ENCODE measurements around the gene CDK19. TPM values are rescaled to one million over a fixed set of nuclear protein-coding genes. Genes with fewer than 3 reads are reported as not detected.
A peak's percentile ranks its signal among the peaks of the same experiment; 100 is the strongest.
"Not testable (repeated sequence)": the region's sequence is repeated elsewhere in the genome, so short reads cannot be mapped to it uniquely, and the experiment has no call there.

Gene CDK19
- polyA plus RNA-seq, 1 of the 3 experiments (the other 2 are of a cell fraction), result 6.5 TPM

DNA sequence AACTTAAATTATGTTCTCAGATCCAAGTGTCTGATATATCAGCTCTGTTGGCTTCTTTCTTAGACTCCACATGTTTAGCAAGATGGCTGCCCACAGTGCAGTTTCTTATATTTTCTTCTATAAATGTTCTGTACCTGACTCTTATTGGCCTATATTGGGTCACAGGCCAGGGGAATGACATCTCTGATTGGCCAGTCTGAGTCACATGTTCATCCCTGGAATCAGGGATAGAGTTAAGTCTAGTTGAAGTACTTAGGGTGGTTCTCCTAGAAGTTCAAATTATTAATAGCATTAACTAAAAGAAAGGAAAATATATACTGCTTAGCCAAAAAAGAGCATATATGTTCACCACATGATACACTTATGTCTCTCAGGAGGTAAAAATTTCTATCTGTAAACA, 233.6 kb downstream of the CDK19 start:
- H3K4me3 ChIP-seq (ENCODE audit: low read depth in 2 of 2, low read length in 1 of 2), result no peak overlapping the region
- H3K9ac ChIP-seq, result no peak overlapping the region
- H3K4me2 ChIP-seq, result no peak overlapping the region
- no peaks in the 10 kb centered on the region for H3K79me2 ChIP-seq (ENCODE audit: insufficient read depth)
- CTCF ChIA-PET, result interaction anchor here (1.3 to 1.4 kb wide), 2 partner anchors 17 to 53 kb away, joined by 3 read pairs; no protein-coding TSS in a partner anchor
- no peaks in the 10 kb centered on the region for H3F3A ChIP-seq (replicated peaks; ENCODE audit: insufficient read depth)
- no peak for TF ChIP-seq NFIC (IDR thresholded peaks at IDR 0.05; ENCODE audit: borderline replicate concordance)
- TF ChIP-seq, protein P1, sequence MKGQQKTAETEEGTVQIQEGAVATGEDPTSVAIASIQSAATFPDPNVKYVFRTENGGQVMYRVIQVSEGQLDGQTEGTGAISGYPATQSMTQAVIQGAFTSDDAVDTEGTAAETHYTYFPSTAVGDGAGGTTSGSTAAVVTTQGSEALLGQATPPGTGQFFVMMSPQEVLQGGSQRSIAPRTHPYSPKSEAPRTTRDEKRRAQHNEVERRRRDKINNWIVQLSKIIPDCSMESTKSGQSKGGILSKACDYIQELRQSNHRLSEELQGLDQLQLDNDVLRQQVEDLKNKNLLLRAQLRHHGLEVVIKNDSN (IDR thresholded peaks at IDR 0.05; ENCODE audit: borderline replicate concordance, low read depth), result peak; percentile 58; the same call in 1 of the 2 replicates
- TF ChIP-seq, protein P2, sequence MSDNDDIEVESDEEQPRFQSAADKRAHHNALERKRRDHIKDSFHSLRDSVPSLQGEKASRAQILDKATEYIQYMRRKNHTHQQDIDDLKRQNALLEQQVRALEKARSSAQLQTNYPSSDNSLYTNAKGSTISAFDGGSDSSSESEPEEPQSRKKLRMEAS (IDR thresholded peaks at IDR 0.05; ENCODE audit: low read depth), result no peak
- POLR2A ChIA-PET, result no interaction called here
- H3K9me3 ChIP-seq, result no peaks in the 10 kb centered on the region
- H3K4me1 ChIP-seq (ENCODE audit: control insufficient read depth in 1 of 2, insufficient read depth in 2 of 2, low read depth in 1 of 2, low read length in 1 of 2), result no peaks in the 10 kb centered on the region
- DNase-seq, result no peak
- no peaks in the 10 kb centered on the region for H4K20me1 ChIP-seq (ENCODE audit: insufficient read depth)
- H3K36me3 ChIP-seq (replicated peaks in 1 of 2; ENCODE audit: control insufficient read depth in 1 of 2, insufficient read depth in 2 of 2, low read length in 1 of 2), result no peaks in the 10 kb centered on the region
- H3K27ac ChIP-seq (ENCODE audit: low read depth in 2 of 2, low read length in 1 of 2), result no peak overlapping the region
- H2AFZ ChIP-seq (ENCODE audit: low read depth), result no peak overlapping the region
- H3K9me2 ChIP-seq, result no peaks in the 10 kb centered on the region
- no peaks in the 10 kb centered on the region for H3K27me3 ChIP-seq (ENCODE audit: insufficient read depth)

GRCh38 chr6:110577596-110578167, 237.6 kb downstream of the CDK19 start:
- H3K9me2 ChIP-seq; H3K27ac ChIP-seq (ENCODE audit: low read depth in 2 of 2, low read length in 1 of 2); DNase-seq; H4K20me1 ChIP-seq (ENCODE audit: insufficient read depth); H3K36me3 ChIP-seq (replicated peaks in 1 of 2; ENCODE audit: control insufficient read depth in 1 of 2, insufficient read depth in 2 of 2, low read length in 1 of 2); H3K4me1 ChIP-seq (ENCODE audit: control insufficient read depth in 1 of 2, insufficient read depth in 2 of 2, low read depth in 1 of 2, low read length in 1 of 2); H3K9me3 ChIP-seq; H3F3A ChIP-seq (replicated peaks; ENCODE audit: insufficient read depth); H3K4me2 ChIP-seq; H3K4me3 ChIP-seq (ENCODE audit: low read depth in 2 of 2, low read length in 1 of 2); POLR2A ChIA-PET; CTCF ChIA-PET; H3K27me3 ChIP-seq (ENCODE audit: insufficient read depth); H3K79me2 ChIP-seq (ENCODE audit: insufficient read depth); H3K9ac ChIP-seq; H2AFZ ChIP-seq (ENCODE audit: low read depth): not testable (repeated sequence)

DNA sequence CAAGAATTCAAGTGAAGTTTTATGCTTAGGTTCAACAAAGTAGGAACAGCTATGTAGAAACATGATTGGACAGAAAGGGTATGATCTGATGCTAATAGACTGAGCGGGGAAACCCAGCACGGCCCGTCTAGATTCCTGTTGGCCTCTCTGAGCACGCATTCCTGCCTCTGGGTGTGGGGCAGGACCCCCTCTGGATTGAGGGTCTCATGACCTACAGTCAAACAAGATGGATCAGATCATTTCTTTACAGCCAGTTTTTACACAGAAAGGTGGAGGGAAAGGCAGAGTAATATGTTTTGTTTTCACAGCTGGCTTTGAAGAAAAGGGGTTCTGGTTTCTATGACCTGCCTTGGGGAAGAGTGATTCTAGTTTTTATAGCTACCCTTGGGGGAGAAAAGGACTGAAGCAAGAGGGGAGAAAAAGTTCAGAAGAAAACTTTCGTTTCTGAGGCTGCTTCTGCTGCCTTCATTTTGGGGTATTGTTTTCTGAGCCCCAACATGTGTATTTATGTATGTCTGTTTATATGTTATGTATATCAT, 239.3 kb downstream of the CDK19 start:
- H3K4me1 ChIP-seq (ENCODE audit: control insufficient read depth in 1 of 2, insufficient read depth in 2 of 2, low read depth in 1 of 2, low read length in 1 of 2), result no peaks in the 10 kb centered on the region
- ChIA-PET POLR2A (no interaction called here), CTCF (interaction anchor here (0.9 kb wide), 1 partner anchor 58 kb away, joined by 3 read pairs; no protein-coding TSS in a partner anchor)
- H3K36me3 ChIP-seq (replicated peaks in 1 of 2; ENCODE audit: control insufficient read depth in 1 of 2, insufficient read depth in 2 of 2, low read length in 1 of 2), result no peaks in the 10 kb centered on the region
- TF ChIP-seq RXRA (IDR thresholded peaks at IDR 0.05; ENCODE audit: borderline replicate concordance, low read depth) (no peak), EZH2phosphoT487 (IDR thresholded peaks at IDR 0.05; ENCODE audit: borderline replicate concordance, low read depth) (no peak), GABPA (IDR thresholded peaks at IDR 0.05; ENCODE audit: low read depth) (no peak), RCOR1 (IDR thresholded peaks at IDR 0.05; ENCODE audit: low read length) (no peak), PBX3 (IDR thresholded peaks at IDR 0.05) (no peak), RFX5 (IDR thresholded peaks at IDR 0.05; ENCODE audit: low read length) (no peak), MXI1 (IDR thresholded peaks at IDR 0.05; ENCODE audit: low read depth, low read length) (no peak), TAF1 (IDR thresholded peaks at IDR 0.05; ENCODE audit: borderline replicate concordance, low read depth, low read length) (no peak), RAD21 (IDR thresholded peaks at IDR 0.05; ENCODE audit: low read length) (no peak)
- TF ChIP-seq, protein P3, sequence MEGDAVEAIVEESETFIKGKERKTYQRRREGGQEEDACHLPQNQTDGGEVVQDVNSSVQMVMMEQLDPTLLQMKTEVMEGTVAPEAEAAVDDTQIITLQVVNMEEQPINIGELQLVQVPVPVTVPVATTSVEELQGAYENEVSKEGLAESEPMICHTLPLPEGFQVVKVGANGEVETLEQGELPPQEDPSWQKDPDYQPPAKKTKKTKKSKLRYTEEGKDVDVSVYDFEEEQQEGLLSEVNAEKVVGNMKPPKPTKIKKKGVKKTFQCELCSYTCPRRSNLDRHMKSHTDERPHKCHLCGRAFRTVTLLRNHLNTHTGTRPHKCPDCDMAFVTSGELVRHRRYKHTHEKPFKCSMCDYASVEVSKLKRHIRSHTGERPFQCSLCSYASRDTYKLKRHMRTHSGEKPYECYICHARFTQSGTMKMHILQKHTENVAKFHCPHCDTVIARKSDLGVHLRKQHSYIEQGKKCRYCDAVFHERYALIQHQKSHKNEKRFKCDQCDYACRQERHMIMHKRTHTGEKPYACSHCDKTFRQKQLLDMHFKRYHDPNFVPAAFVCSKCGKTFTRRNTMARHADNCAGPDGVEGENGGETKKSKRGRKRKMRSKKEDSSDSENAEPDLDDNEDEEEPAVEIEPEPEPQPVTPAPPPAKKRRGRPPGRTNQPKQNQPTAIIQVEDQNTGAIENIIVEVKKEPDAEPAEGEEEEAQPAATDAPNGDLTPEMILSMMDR (IDR thresholded peaks at IDR 0.05), result no peak
- TF ChIP-seq, protein P2 (IDR thresholded peaks at IDR 0.05; ENCODE audit: low read depth), result no peak
- TF ChIP-seq, protein P4, sequence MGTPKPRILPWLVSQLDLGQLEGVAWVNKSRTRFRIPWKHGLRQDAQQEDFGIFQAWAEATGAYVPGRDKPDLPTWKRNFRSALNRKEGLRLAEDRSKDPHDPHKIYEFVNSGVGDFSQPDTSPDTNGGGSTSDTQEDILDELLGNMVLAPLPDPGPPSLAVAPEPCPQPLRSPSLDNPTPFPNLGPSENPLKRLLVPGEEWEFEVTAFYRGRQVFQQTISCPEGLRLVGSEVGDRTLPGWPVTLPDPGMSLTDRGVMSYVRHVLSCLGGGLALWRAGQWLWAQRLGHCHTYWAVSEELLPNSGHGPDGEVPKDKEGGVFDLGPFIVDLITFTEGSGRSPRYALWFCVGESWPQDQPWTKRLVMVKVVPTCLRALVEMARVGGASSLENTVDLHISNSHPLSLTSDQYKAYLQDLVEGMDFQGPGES (IDR thresholded peaks at IDR 0.05; ENCODE audit: low read depth, low read length), result no peak
- H3K27me3 ChIP-seq (ENCODE audit: insufficient read depth), result no peaks in the 10 kb centered on the region
- no peak overlapping the region for H3K27ac ChIP-seq (ENCODE audit: low read depth in 2 of 2, low read length in 1 of 2)
- peaks cover 4% of the 10 kb centered on the region for H3F3A ChIP-seq (replicated peaks; ENCODE audit: insufficient read depth)
- H3K9me2 ChIP-seq, result no peaks in the 10 kb centered on the region
- no peaks in the 10 kb centered on the region for H3K9me3 ChIP-seq
- no peak overlapping the region for H2AFZ ChIP-seq (ENCODE audit: low read depth)
- no peaks in the 10 kb centered on the region for H3K79me2 ChIP-seq (ENCODE audit: insufficient read depth)
- DNase-seq, result no peak
- no peak overlapping the region for H3K9ac ChIP-seq
- no peak overlapping the region for H3K4me3 ChIP-seq (ENCODE audit: low read depth in 2 of 2, low read length in 1 of 2)
- H3K4me2 ChIP-seq, result no peak overlapping the region
- H4K20me1 ChIP-seq (ENCODE audit: insufficient read depth), result no peaks in the 10 kb centered on the region
- WGBS (ENCODE audit: low lambda C conversion rate), result 85% methylated on average over 5 of the region's 5 CpGs

Measured in SK-N-SH (cell line).